ENCODE results near the gene KIF2C.
"Not testable (repeated sequence)": the region's sequence is repeated elsewhere in the genome, so short reads cannot be mapped to it uniquely, and the experiment has no call there.

KIF2C gene

GRCh38 chr1:44799770-44800584 is 60.3 kb downstream of the KIF2C start, which contains the start of gene PLK3:
Gene PLK3 (plus strand): TSS chr1:44800377. CDS start chr1:44800464, 87 bp downstream.
- DNase-seq, result peak; percentile 97

- no peak for DNase-seq
Observed at GRCh38 chr1:44801491-44802305, 62.1 kb downstream of the KIF2C start.

DNA sequence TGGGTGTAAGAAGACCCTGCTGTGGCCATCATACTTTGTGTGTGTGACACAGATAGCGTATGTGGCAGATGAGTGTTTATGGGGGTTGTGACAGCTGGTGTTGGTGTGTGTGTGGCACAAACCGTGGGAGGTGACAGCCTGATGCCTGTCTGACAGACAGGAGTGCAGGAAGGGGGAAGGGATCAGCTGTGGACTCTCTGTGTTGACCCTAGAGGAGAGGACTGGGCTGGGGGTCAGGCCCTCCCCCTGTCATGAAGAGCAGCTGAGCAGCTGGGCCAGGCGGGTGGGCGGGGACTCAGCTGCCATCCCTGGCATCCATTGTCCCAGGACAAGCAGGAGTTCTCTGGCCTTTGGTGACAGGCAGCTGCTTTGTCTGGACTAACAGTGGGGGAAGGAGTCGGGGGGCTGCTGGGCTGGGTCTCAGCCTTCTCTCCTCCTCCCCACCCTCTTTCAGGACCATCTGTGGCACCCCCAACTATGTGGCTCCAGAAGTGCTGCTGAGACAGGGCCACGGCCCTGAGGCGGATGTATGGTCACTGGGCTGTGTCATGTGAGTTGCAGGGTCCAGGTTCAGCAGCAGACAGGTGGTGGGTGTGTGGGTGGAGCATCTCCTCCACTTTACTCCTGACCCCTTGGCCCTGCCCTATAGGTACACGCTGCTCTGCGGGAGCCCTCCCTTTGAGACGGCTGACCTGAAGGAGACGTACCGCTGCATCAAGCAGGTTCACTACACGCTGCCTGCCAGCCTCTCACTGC is 62.8 kb downstream of the KIF2C start:
- no peak for DNase-seq

GRCh38 chr1:44803062-44803311 is 63.4 kb downstream of the KIF2C start:
- DNase-seq, result no peak

DNA sequence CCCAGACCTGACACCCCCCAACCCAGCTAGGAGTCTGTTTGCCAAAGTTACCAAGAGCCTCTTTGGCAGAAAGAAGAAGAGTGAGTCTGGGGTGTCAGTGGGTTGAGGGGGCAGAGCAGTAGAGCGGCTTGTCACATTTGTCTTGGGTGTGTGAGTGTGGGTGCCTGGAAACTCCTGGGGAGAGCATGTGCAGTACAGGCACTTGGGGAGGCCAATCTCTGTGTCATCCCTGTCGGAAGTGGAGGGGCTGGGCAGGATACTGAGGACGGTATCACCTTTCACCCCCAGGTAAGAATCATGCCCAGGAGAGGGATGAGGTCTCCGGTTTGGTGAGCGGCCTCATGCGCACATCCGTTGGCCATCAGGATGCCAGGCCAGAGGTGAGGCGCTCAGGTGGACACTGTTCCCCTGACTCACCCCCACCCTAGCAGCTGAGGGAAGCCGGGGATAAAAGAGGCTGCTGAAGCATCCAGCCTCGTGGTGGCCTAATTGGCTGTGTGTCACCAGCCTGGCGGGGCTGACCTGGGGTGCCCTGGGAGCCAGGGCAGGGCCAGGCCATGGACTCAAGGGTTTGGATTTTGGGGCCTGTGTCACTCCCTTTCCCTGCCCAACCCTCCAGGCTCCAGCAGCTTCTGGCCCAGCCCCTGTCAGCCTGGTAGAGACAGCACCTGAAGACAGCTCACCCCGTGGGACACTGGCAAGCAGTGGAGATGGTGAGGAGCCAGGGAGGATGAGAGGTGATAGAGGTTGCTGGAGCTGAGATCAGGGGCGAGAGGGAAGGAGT is 63.9 kb downstream of the KIF2C start:
- no peak for DNase-seq

DNA sequence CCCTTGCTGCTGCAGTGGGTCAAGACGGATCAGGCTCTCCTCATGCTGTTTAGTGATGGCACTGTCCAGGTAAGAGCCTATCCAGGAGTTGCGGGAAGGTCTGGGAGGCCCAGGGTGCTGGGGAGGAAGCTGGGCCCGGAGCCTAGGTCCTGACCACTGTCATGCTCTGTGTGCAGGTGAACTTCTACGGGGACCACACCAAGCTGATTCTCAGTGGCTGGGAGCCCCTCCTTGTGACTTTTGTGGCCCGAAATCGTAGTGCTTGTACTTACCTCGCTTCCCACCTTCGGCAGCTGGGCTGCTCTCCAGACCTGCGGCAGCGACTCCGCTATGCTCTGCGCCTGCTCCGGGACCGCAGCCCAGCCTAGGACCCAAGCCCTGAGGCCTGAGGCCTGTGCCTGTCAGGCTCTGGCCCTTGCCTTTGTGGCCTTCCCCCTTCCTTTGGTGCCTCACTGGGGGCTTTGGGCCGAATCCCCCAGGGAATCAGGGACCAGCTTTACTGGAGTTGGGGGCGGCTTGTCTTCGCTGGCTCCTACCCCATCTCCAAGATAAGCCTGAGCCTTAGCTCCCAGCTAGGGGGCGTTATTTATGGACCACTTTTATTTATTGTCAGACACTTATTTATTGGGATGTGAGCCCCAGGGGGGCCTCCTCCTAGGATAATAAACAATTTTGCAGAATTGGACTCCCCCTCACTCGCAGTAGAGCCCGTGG is 65.8 kb downstream of the KIF2C start:
- no peak for DNase-seq

DNA sequence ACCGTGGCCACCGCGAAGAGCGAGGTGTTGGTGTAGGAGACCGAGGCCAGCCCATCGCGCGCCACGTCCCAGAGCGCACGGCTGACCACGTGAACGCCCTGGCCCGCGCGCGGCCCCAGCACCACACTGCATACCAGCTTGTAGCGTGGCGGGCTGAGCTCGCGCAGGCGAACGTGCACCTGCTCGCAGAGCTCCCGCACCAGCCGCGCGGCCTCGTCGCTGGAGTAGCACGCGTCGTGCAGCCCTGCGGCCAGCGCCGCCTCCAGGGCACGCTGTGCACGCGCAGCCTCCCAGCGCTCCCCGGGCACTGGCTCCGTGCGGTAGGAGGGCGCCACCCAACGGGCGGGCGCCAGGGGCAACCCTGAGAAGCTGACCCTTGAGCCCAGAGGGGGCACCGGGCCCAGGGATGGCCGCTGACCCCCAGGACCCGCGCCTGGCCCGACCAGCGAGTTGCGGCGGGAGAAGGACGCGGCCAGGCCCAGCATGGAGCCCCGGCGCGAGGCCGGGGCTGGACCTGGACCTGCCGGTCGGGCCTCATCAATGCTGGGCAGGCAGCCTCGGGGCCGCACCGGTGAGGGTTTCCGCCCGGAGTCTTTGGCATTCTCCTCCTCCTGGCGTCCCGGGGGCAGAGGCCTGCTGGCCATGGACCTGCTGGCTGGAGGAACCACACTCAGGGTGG is 66.5 kb downstream of the KIF2C start:
- no peak for DNase-seq

DNA sequence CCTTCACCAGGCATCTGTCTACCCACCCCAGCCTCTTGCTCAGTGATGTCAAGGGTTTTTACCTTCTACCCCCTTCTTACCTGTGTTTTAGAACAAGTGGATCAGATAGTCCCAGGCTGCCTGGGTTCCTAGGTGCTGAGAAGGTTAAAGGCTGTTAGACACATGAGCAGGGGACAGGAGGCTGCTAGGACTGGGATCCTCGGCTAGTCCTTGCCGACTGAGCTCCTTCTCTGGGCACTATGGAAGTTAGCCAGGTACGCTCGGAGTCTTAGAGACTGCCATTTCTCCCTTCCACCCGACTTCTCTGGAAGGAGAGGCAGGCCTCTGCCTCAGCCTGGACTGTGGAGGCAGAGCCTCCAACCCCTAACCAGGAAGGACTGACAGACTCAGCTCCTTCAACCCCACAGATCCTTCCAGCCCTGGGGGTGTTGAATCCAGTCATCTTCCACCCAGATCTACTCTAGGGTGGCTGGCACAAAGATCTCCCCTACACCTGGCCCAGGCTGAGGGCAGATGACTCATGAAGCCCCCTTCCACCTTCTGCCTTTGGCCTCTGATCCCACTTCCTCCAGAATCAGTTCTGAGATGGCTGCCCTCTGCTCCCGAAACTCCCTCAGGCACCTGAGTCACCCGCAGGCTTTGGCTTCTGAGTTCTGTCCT is 67.2 kb downstream of the KIF2C start, which contains the start of gene DYNLT4:
DYNLT4 (minus strand) TSS at position 648 of the 660 bp plus-strand sequence. CDS start 683 bp downstream, outside the sequence.
- no peak for DNase-seq

DNA sequence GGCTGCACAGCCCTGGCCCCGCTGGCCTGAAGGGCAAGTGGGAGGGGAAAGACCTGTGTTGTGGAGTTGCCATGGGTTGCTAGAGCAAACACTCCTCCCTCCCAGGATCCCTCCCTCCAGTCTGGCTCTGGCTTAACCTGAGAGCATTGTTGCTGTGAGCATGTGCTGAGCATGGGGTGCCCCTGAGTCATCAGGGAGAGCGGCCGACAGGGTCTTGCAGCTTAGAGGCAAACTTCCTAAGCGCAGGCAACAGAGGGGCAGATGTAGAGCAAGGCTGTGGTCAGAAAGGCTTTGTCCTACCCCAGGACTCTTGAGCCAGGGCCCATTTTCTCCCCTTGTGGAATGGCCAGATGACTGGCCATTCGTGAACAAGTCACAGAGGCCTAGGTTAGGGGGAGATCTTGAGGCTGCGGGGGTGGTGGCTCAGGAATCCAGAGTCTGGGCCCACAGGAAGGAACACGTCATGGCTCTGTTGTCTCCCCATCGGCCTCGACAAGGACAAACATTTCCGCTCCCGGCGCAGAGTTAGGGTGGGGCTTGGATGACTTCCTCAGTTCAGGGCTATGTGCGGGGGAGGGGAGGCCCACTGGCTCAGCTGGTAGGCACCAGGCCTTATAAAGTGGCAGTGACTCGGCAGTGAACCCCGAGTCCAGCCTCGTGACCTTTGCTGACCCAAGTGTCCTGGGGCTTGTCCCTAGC is 67.9 kb downstream of the KIF2C start:
- peak; percentile 79 for DNase-seq

DNA sequence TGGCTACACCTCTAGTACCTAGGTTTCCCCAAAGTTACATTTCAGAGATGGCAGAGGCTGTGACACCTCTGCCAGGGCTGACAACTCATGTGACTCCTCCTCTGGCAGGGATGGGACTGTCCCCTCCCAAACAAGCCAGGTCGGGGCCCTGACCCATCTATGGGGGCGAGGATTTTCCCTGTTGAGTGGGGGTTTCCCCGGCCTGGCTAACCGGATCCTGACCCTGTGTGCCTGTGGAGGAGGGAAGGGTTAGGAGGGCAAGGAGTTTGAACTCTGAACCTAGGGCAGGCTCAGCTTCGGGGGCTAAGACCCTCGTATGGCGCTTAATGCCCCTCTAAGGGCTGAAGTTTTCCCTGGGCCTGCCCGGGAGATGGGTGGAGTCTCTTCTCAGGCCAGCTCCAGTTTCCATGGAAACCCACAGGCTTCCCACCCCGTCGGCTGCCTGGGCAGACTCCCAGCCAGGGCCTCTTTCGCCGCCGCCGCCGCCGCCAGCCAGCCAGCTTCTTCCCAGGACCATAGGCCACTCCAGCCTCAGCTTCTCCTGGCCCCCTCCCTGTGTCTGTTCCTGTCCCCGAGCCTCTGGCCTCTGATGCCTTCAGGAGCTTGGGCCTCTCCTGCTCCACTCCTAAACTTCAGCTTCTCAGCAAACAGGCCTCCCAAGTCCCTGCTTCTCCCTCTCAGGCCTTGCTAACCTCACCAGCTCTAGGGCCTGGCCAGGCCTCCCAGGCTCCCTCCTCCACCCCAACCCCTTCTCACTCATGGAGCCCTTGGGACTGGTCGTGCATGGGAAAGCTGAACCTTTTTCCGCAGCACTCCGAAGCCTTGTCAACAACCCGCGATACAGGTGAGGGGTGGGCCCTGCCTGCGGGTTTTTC is 68.7 kb downstream of the KIF2C start, which contains the start of gene BTBD19:
BTBD19 (plus strand) TSS at position 461 of the 875 bp plus-strand sequence; CDS start at position 759, 298 bp downstream.
- DNase-seq, result peak; percentile 71

GRCh38 chr1:44808938-44809917 is 69.6 kb downstream of the KIF2C start:
- peak; percentile 74 for DNase-seq

DNA sequence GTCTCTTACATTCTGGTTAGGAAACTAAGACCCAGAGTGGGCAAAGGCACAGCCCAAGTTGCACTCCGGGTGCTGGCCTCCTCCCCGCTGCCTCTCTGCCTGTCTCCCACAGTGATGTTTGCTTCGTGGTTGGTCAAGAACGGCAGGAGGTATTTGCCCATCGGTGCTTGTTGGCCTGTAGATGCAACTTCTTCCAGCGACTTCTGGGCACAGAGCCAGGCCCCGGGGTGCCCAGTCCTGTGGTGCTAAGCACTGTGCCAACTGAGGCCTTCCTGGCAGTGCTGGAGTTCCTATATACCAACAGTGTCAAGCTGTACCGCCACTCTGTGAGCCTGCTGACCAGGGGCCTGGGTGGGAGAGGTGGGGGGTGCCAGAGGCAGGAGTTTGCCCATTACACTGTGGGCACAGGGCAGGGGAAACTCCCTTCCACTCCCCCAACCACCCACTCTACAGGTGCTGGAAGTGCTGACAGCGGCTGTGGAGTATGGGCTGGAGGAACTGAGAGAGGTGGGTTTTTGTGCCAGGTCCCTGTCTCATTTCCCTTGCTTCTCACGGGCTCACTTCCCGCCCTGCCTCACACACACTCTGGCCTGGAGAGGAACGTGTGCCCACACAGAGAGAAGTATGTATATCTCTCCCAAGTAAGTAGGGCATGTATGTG is 70.6 kb downstream of the KIF2C start:
- no peak for DNase-seq

GRCh38 chr1:44810762-44811105 is 71.1 kb downstream of the KIF2C start:
- DNase-seq, result not testable (repeated sequence)

DNA sequence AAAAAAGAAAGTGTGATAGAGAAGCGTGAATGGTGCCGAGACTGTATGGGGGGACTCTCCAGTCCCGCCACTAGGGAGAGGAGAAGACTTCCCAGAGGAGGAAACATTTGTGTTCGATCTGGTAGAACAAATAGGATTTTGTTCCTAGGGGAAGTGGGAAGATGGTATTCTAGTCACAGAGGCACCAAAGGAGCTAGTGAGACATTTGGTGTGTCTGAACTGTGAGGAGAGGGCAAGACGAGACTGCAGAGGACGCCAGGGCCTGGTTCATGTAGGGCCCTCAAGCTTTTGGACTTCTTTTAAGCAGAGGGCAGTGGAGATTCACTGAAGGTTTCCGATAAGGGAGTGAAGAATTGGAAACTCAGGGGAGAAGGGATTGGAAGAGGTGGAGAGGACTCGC is 71.6 kb downstream of the KIF2C start:
- no peak for DNase-seq

- DNase-seq, result no peak
Observed at GRCh38 chr1:44812822-44813543, 73.3 kb downstream of the KIF2C start.

DNA sequence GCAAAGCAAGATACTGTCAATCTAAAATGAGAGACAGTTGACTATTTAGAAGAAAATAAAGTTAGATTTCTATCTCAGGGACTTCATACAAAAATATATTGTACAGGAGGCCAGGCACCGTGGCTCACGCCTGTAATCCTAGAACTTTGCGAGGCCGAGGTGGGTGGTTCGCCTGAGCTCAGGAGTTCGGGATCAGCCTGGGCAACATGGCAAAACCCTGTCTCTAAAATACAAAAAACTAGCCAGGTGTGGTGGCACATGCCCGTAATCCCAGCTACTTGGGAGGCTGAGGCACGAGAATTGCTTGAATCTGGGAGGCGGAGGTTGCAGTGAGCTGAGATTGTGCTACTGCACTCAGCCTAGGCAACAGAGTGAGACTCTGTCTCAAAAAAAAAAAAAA is 76.3 kb downstream of the KIF2C start:
- DNase-seq, result not testable (repeated sequence)
